Heart right ventricle (tissue), 16 donors: ENCODE measurements around the gene GPR34. TPM values are rescaled to one million over a fixed set of nuclear protein-coding genes. Genes with fewer than 3 reads are reported as not detected.

Source experiments
- ATAC-seq, 8 donors: fragments of 200-7000 bp; cut with Tn5 transposase; one replicate each; pipeline ENCODE4 v1.9.1; 2020; ENCODE audit warnings: mild to moderate bottlenecking in 8 of 8, moderate library complexity in 8 of 8, moderate number of reproducible peaks in 1 of 8
- DNase-seq, 2 donors: peaks; one replicate each; pipeline ENCODE4 v3.0.0-alpha.2; 2020
- H3K27ac ChIP-seq, 10 donors: fragments of 200-600 bp; sonication (generic) in 2 of 10; one replicate each; pipeline versions ENCODE4 v1.5.0 to v1.8.0; 2020 to 2022; ENCODE audit warnings: mild to moderate bottlenecking in 3 of 10
- H3K27me3 ChIP-seq, 7 donors: fragments of 200-600 bp; one replicate each; pipeline ENCODE4 v1.8.0; 2021 to 2022; ENCODE audit warnings: mild to moderate bottlenecking in 2 of 7
- H3K36me3 ChIP-seq, 9 donors: fragments of 200-600 bp; sonication (generic) in 1 of 9; one replicate each; pipeline versions ENCODE4 v1.5.0 to v1.8.0; 2020 to 2022; ENCODE audit warnings: mild to moderate bottlenecking in 2 of 9
- H3K4me1 ChIP-seq, 9 donors: fragments of 200-600 bp; sonication (generic) in 1 of 9; one replicate each; pipeline versions ENCODE4 v1.5.0 to v1.8.0; 2020 to 2022; ENCODE audit warnings: mild to moderate bottlenecking in 4 of 9
- H3K4me3 ChIP-seq, 10 donors: fragments of 200-600 bp; sonication (generic) in 2 of 10; one replicate each; pipeline versions ENCODE4 v1.5.0 to v1.8.0; 2020 to 2022; ENCODE audit warnings: mild to moderate bottlenecking in 7 of 10, moderate library complexity in 2 of 10
- H3K9me3 ChIP-seq, 11 donors: fragments of 200-600 bp in 10 of 11; sonication (generic) in 2 of 11; one replicate each; pipeline versions ENCODE4 v1.5.0 to v1.8.0; 2013 to 2022; ENCODE audit warnings: mild to moderate bottlenecking in 2 of 11, control low read depth in 1 of 11, moderate library complexity in 1 of 11
- CTCF ChIP-seq, 9 donors: fragments of 200-600 bp; sonication (generic) in 2 of 9; IDR thresholded peaks; one replicate each; pipeline versions ENCODE4 v1.5.0 to v1.8.0; 2021 to 2022; ENCODE audit warnings: antibody characterized with exemption in 9 of 9, mild to moderate bottlenecking in 5 of 9, moderate library complexity in 1 of 9
- WGBS, 2 donors: extraction: QIAGEN DNeasy Blood & Tissue Kit; methylation state at CpG; one replicate each; pipeline ENCODE4 v1.1.7; 2013; ENCODE audit warnings: inconsistent platforms in 1 of 2; 5-methylcytosine and 5-hydroxymethylcytosine counted together
- intact Hi-C, 10 donors: fragments of 100-400 bp; cut with DNase I; formaldehyde crosslinking; loops; one replicate each; pipeline versions ENCODE4 v1.11.1 to v1.14.2; 2022
- polyA plus RNA-seq, 2 donors: library from polyadenylated mRNA; stranded (reverse); fragments of 200-250 nt; gene quantifications; one replicate each; pipeline ENCODE4 v1.2.3, GENCODE V29; 2013
- total RNA-seq, 10 donors: library from RNA; stranded (reverse); fragmentation: NEBNext Ultra II Directional in 3 of 10; extraction: Animal tissue kit (Norgen Biotek cat#: 25700) in 3 of 10; gene quantifications; one replicate each; pipeline versions ENCODE4 v1.2.1 to v1.2.4, GENCODE V29; 2021 to 2023
- donor health status: Arrhythmogenic right ventricular cardiomyopathy.
- donor health status: ischemic (EF 13 %, LVEDD 7.1; RV severe dilation, severe dysfunction).
- donor health status: healthy with polysubstance abuse.
- donor health status: DM: no; HTN: yes; CAD: no.
- donor health status: DM: no; HTN: no; CAD: no.
- donor health status: ischemic (EF 25% LVEDD 6.9; RV normal size, moderate dysfunction).
- donor health status: ischemic (EF 25% LVEDD 5.7; RV mildly dilated, moderate dysfunction).
- donor health status: healthy.
- donor health status: DM: yes; HTN: yes; CAD: no.
- donor health status: Ischemic cardiomyopathy.
- donor health status: ischemic (EF 35%, LVEDD 5.7; RV mildly dilated, moderate dysfunction).
- donor health status: nonischemic (EF 11% LVEDD 7.7; RV severe dilation, severe dysfunction).
- donor health status: DM: yes; HTN: yes; CAD: no.
- donor health status: PGD.
- donor health status: ischemic (EF 29% LVEDD 5.4; RV normal size, mild dysfunction).
- donor health status: nonischemic (EF 23%, LVEDD 6.1; RV moderate dilation, normal function).

Gene GPR34
- total and polyA plus RNA-seq, 12 donors, result 1.0 to 9.8 (median 3.2) TPM

DNA sequence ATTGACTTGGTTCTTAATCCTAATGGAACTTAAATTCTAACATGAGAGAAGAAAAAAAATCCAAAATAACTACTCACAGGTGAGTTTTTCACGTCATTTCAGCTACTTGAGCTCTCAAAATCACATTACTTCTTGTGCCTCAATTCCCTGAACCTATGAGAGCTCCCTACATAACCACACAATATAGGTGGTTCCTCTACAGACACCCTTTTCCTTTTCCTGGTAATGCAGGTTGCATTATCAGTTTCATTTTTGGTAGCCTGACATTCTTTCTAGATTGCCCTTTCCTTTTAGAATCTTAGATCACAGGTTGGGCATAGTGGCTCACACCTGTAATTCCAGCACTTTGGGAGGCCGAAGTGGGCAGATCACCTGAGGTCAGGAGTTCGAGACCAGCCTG, 4.3 kb downstream of the GPR34 start:
- DNase-seq (no peak), ATAC-seq (no peak)
- no peaks in the 10 kb centered on the region for H3K9me3 ChIP-seq
- H3K4me1 ChIP-seq, result peaks cover 0 to 32% (median 5%) of the 10 kb centered on the region in 9 donors
- intact Hi-C loops, result no loop called here
- H3K4me3 ChIP-seq, result no peak overlapping the region
- no peak for TF ChIP-seq CTCF (IDR thresholded peaks at IDR 0.05)
- peaks cover 0 to 6% (median 0%) of the 10 kb centered on the region in 9 donors for H3K36me3 ChIP-seq
- WGBS, 2 donors, result 85 to 97% methylated on average over 3 of the region's 3 CpGs
- H3K27ac ChIP-seq, result peak overlapping the region in 1 of 10 donors; percentile 19
- peaks cover 0 to 24% (median 0%) of the 10 kb centered on the region in 7 donors for H3K27me3 ChIP-seq

GRCh38 chrX:41695426-41695825, 6.7 kb downstream of the GPR34 start:
- Histone ChIP-seq H3K9me3 (no peaks in the 10 kb centered on the region), H3K27me3 (peaks cover 0 to 17% (median 0%) of the 10 kb centered on the region in 7 donors), H3K27ac (no peak overlapping the region), H3K4me3 (no peak overlapping the region), H3K36me3 (peaks cover 0 to 6% (median 0%) of the 10 kb centered on the region in 9 donors), H3K4me1 (peaks cover 0 to 27% (median 5%) of the 10 kb centered on the region in 9 donors)
- WGBS, 2 donors, result 76 to 86% methylated on average over 7 of the region's 7 CpGs
- no peak for DNase-seq
- intact Hi-C loops, result no loop called here
- no peak for ATAC-seq
- no peak for TF ChIP-seq CTCF (IDR thresholded peaks at IDR 0.05)

GRCh38 chrX:41703574-41704029, 14.8 kb downstream of the GPR34 start:
- H3K27ac ChIP-seq, result no peak overlapping the region
- no peak for TF ChIP-seq CTCF (IDR thresholded peaks at IDR 0.05)
- H3K27me3 ChIP-seq, result no peaks in the 10 kb centered on the region
- DNase-seq, result no peak
- H3K36me3 ChIP-seq, result no peaks in the 10 kb centered on the region
- no peak for ATAC-seq
- no peak overlapping the region for H3K4me3 ChIP-seq
- no peaks in the 10 kb centered on the region for H3K9me3 ChIP-seq
- intact Hi-C loops, result no loop called here
- peaks cover 0 to 29% (median 0%) of the 10 kb centered on the region in 9 donors for H3K4me1 ChIP-seq

GRCh38 chrX:41705042-41705441, 16.3 kb downstream of the GPR34 start:
- Histone ChIP-seq H3K9me3 (no peaks in the 10 kb centered on the region), H3K4me1 (peaks cover 0 to 29% (median 0%) of the 10 kb centered on the region in 9 donors), H3K27ac (peak overlapping the region in 1 of 10 donors; percentile 73), H3K36me3 (no peaks in the 10 kb centered on the region), H3K27me3 (no peaks in the 10 kb centered on the region), H3K4me3 (no peak overlapping the region)
- DNase-seq (no peak), ATAC-seq (no peak)
- 100% methylated on average over 1 of the region's 1 CpG for WGBS, 2 donors
- TF ChIP-seq CTCF (IDR thresholded peaks at IDR 0.05), result no peak
- intact Hi-C loops, result no loop called here
